Ishikawa (cell line): ENCODE measurements around the gene PRICKLE2.

Source experiments
- CEBPB ChIP-seq: IDR thresholded peaks from 2 replicates; pipeline ENCODE4 v1.6.1; 2012
- CREB1 ChIP-seq: IDR thresholded peaks from 2 replicates; pipeline ENCODE4 v1.6.1; 2012; ENCODE audit warnings: low read depth
- EGR1 ChIP-seq: IDR thresholded peaks from 2 replicates; pipeline ENCODE4 v1.6.1; 2012
- EP300 ChIP-seq: IDR thresholded peaks from 2 replicates; pipeline ENCODE4 v1.6.1; 2012; ENCODE audit warnings: borderline replicate concordance
- FOXM1 ChIP-seq: IDR thresholded peaks from 2 replicates; pipeline ENCODE4 v1.6.1; 2012; ENCODE audit warnings: low read depth, borderline replicate concordance
- MAX ChIP-seq: IDR thresholded peaks from 2 replicates; pipeline ENCODE4 v1.6.1; 2012
- NFIC ChIP-seq: IDR thresholded peaks from 2 replicates; pipeline ENCODE4 v1.6.1; 2012
- RAD21 ChIP-seq: IDR thresholded peaks from 2 replicates; pipeline ENCODE4 v1.6.1; 2012; ENCODE audit warnings: low read depth
- REST ChIP-seq: IDR thresholded peaks from 2 replicates; pipeline ENCODE4 v1.6.1; 2012; ENCODE audit warnings: low read depth, mild to moderate bottlenecking
- TAF1 ChIP-seq: IDR thresholded peaks from 2 replicates; pipeline ENCODE4 v1.6.1; 2012; ENCODE audit warnings: low read depth, mild to moderate bottlenecking
- TCF12 ChIP-seq: IDR thresholded peaks from 2 replicates; pipeline ENCODE4 v1.6.1; 2012; ENCODE audit warnings: low read depth
- TEAD4 ChIP-seq: IDR thresholded peaks from 2 replicates; pipeline ENCODE4 v1.6.1; 2012
- USF1 ChIP-seq: IDR thresholded peaks from 2 replicates; pipeline ENCODE4 v1.6.1; 2012
- YY1 ChIP-seq: IDR thresholded peaks from 2 replicates; pipeline ENCODE4 v1.6.1; 2012; ENCODE audit warnings: low read depth
- ZBTB7A ChIP-seq: IDR thresholded peaks from 2 replicates; pipeline ENCODE4 v1.6.1; 2012; ENCODE audit warnings: low read depth

PRICKLE2 gene

GRCh38 chr3:64088408-64089205, 136.7 kb downstream of the PRICKLE2 start:
- TF ChIP-seq CREB1 (no peak), RAD21 (no peak), EP300 (no peak), NFIC (no peak)

GRCh38 chr3:64086479-64087252, 138.6 kb downstream of the PRICKLE2 start:
- TF ChIP-seq ZBTB7A = no peak
- no peak for TF ChIP-seq FOXM1
- no peak for TF ChIP-seq USF1
- no peak for TF ChIP-seq TAF1
- no peak for TF ChIP-seq CREB1
- no peak for TF ChIP-seq TCF12
- no peak for TF ChIP-seq MAX
- TF ChIP-seq REST = no peak
- no peak for TF ChIP-seq EGR1
- TF ChIP-seq YY1 = no peak
- TF ChIP-seq RAD21 = no peak

GRCh38 chr3:64084640-64085039, 140.6 kb downstream of the PRICKLE2 start:
- TF ChIP-seq REST (no peak), ZBTB7A (no peak), TCF12 (no peak), NFIC (no peak), CEBPB (no peak), MAX (no peak), TAF1 (no peak), YY1 (peak; percentile 40; the same call in 1 of the 2 replicates), FOXM1 (no peak), RAD21 (no peak), CREB1 (no peak), USF1 (peak; percentile 86), EGR1 (no peak), TEAD4 (peak; percentile 26; the same call in 1 of the 2 replicates), EP300 (no peak)

GRCh38 chr3:64083575-64083974, 141.7 kb downstream of the PRICKLE2 start:
- TF ChIP-seq CEBPB (no peak), EGR1 (no peak), TEAD4 (no peak), TAF1 (no peak), EP300 (no peak), MAX (no peak), NFIC (no peak)

- TF ChIP-seq ZBTB7A = no peak
- no peak for TF ChIP-seq YY1
- no peak for TF ChIP-seq TAF1
- TF ChIP-seq CEBPB = no peak
- TF ChIP-seq CREB1 = no peak
- TF ChIP-seq NFIC = no peak
- TF ChIP-seq EGR1 = no peak
- no peak for TF ChIP-seq TEAD4
Measured at GRCh38 chr3:64082961-64083541, 142.2 kb downstream of the PRICKLE2 start.
